CD4-positive, alpha-beta memory T cell (primary cell): ENCODE data around the gene FAM163B. TPM values are rescaled to one million over a fixed set of nuclear protein-coding genes. Genes with fewer than 3 reads are reported as not detected.
A peak's percentile ranks its signal among the peaks of the same experiment; 100 is the strongest.

Experiments used
- CTCF ChIA-PET: fragments of 350-600 bp; sonication (Branson Sonifier 250); formaldehyde crosslinking; loops from one replicate; lab custom pipeline; 2021; ENCODE audit warnings: inconsistent platforms; ENCODE audit not compliant: partially characterized antibody; lab: Charles Lee
- POLR2A ChIA-PET: fragments of 350-600 bp; sonication (Branson Sonifier 250); formaldehyde crosslinking; loops from one replicate; lab custom pipeline; 2021; ENCODE audit not compliant: partially characterized antibody; lab: Charles Lee
- DNase-seq, 5 donors: peaks; one replicate each; pipeline versions ENCODE4 v3.0.0 to v3.0.0-alpha.2; 2020 to 2022; ENCODE audit warnings: mixed read lengths in 1 of 5
- H3K27ac ChIP-seq: one replicate; pipeline ENCODE4 v1.7.0; 2013; ENCODE audit warnings: low read depth, low read length
- H3K27me3 ChIP-seq: 2 replicates; pipeline ENCODE4 v1.7.0; 2013; ENCODE audit warnings: mild to moderate bottlenecking, low read length, moderate library complexity; ENCODE audit not compliant: insufficient read depth
- H3K36me3 ChIP-seq: 2 replicates; pipeline ENCODE4 v1.7.0; 2013; ENCODE audit warnings: mild to moderate bottlenecking, low read length, moderate library complexity; ENCODE audit not compliant: insufficient read depth
- H3K4me1 ChIP-seq: 2 replicates; pipeline ENCODE4 v1.7.0; 2013; ENCODE audit warnings: mild to moderate bottlenecking, low read length, moderate library complexity; ENCODE audit not compliant: insufficient read depth
- H3K4me3 ChIP-seq, 2 donors: one replicate each; pipeline ENCODE4 v1.7.0; 2013; ENCODE audit warnings: low read length in 2 of 2, mild to moderate bottlenecking in 1 of 2
- H3K9me3 ChIP-seq, 2 donors: one replicate each; pipeline ENCODE4 v1.7.0; 2013; ENCODE audit warnings: low read length in 2 of 2, control low read depth in 1 of 2; ENCODE audit not compliant: control insufficient read depth in 1 of 2
- H3K27ac Mint-ChIP-seq, 7 donors: one replicate each; pipeline ENCODE4 v1.8.0; 2020 to 2021; ENCODE audit warnings: mixed read lengths in 7 of 7, mild to moderate bottlenecking in 6 of 7, inconsistent platforms in 3 of 7, moderate library complexity in 3 of 7
- H3K27me3 Mint-ChIP-seq, 2 donors: one replicate each; pipeline ENCODE4 v1.8.0; 2020 to 2021; ENCODE audit warnings: mixed read lengths in 2 of 2
- H3K36me3 Mint-ChIP-seq, 2 donors: one replicate each; pipeline ENCODE4 v1.8.0; 2020 to 2021; ENCODE audit warnings: mixed read lengths in 2 of 2, inconsistent platforms in 1 of 2, mild to moderate bottlenecking in 1 of 2
- H3K4me1 Mint-ChIP-seq, 4 donors: one replicate each; pipeline ENCODE4 v1.8.0; 2020 to 2021; ENCODE audit warnings: mixed read lengths in 4 of 4, mild to moderate bottlenecking in 1 of 4
- H3K4me3 Mint-ChIP-seq, 8 donors: one replicate each; pipeline ENCODE4 v1.8.0; 2020 to 2021; ENCODE audit warnings: mixed read lengths in 8 of 8, mild to moderate bottlenecking in 7 of 8, moderate library complexity in 6 of 8, inconsistent platforms in 3 of 8
- H3K9me3 Mint-ChIP-seq, 8 donors: one replicate each; pipeline ENCODE4 v1.8.0; 2020 to 2021; ENCODE audit warnings: mixed read lengths in 8 of 8, mild to moderate bottlenecking in 5 of 8, inconsistent platforms in 3 of 8, moderate library complexity in 1 of 8
- intact Hi-C: fragments of 100-400 bp; cut with micrococcal nuclease; formaldehyde crosslinking; loops from one replicate; pipeline ENCODE4 v1.15.1; 2023
- polyA plus RNA-seq, 2 donors: library from polyadenylated mRNA; unstranded; fragments of 300-500 nt; fragmentation: Illumina TruSeq; gene quantifications; one replicate each; pipeline ENCODE4 v1.2.3, GENCODE V29; 2021
- total RNA-seq, 2 experiments: library from RNA; stranded (reverse); gene quantifications; one replicate each; pipeline ENCODE4 v1.2.3, GENCODE V29; 2021

FAM163B gene
- total and polyA plus RNA-seq, 4 experiments from 2014 or later, result not detected

GRCh38 chr9:133539991-133540697, 69.0 kb downstream of the FAM163B start:
- no peaks in the 10 kb centered on the region for H3K4me1 ChIP-seq
- no peak overlapping the region for H3K27ac ChIP-seq
- Mint-ChIP-seq H3K4me3 (no peak overlapping the region), H3K27me3 (peaks cover 3 to 10% of the 10 kb centered on the region in 2 donors), H3K4me1 (no peaks in the 10 kb centered on the region), H3K9me3 (no peaks in the 10 kb centered on the region), H3K27ac (peak overlapping the region in 1 of 7 donors; percentile 26), H3K36me3 (no peaks in the 10 kb centered on the region)
- no peaks in the 10 kb centered on the region for H3K27me3 ChIP-seq
- no peaks in the 10 kb centered on the region for H3K9me3 ChIP-seq
- H3K4me3 ChIP-seq, result no peak overlapping the region
- intact Hi-C loops, result no loop called here
- H3K36me3 ChIP-seq, result no peaks in the 10 kb centered on the region
- ChIA-PET CTCF (no interaction called here), POLR2A (no interaction called here)
- no peak for DNase-seq

GRCh38 chr9:133538851-133539833, 70.0 kb downstream of the FAM163B start:
- Histone ChIP-seq H3K27ac (no peak overlapping the region), H3K9me3 (no peaks in the 10 kb centered on the region), H3K36me3 (no peaks in the 10 kb centered on the region), H3K27me3 (no peaks in the 10 kb centered on the region), H3K4me1 (no peaks in the 10 kb centered on the region), H3K4me3 (no peak overlapping the region)
- no peaks in the 10 kb centered on the region for H3K9me3 Mint-ChIP-seq
- no peaks in the 10 kb centered on the region for H3K4me1 Mint-ChIP-seq
- CTCF ChIA-PET, result no interaction called here
- peaks cover 3 to 10% of the 10 kb centered on the region in 2 donors for H3K27me3 Mint-ChIP-seq
- intact Hi-C loops, result no loop called here
- H3K36me3 Mint-ChIP-seq, result no peaks in the 10 kb centered on the region
- H3K4me3 Mint-ChIP-seq, result no peak overlapping the region
- no peak overlapping the region for H3K27ac Mint-ChIP-seq
- DNase-seq, result no peak
- POLR2A ChIA-PET, result no interaction called here

- Mint-ChIP-seq H3K4me3 (no peak overlapping the region), H3K27ac (no peak overlapping the region), H3K4me1 (peaks cover 0 to 3% (median 1%) of the 10 kb centered on the region in 4 donors), H3K27me3 (peaks cover 4 to 15% of the 10 kb centered on the region in 2 donors), H3K36me3 (no peaks in the 10 kb centered on the region), H3K9me3 (no peaks in the 10 kb centered on the region)
- no peak for DNase-seq
- POLR2A ChIA-PET, result no interaction called here
- intact Hi-C loops, result no loop called here
- H3K27me3 ChIP-seq, result no peaks in the 10 kb centered on the region
- H3K9me3 ChIP-seq, result no peaks in the 10 kb centered on the region
- no peaks in the 10 kb centered on the region for H3K36me3 ChIP-seq
- no peak overlapping the region for H3K27ac ChIP-seq
- H3K4me3 ChIP-seq, result no peak overlapping the region
- CTCF ChIA-PET, result no interaction called here
- H3K4me1 ChIP-seq, result peaks cover 6% of the 10 kb centered on the region
Observed at GRCh38 chr9:133538176-133538575, 71.0 kb downstream of the FAM163B start.

- Histone ChIP-seq H3K27me3 (no peaks in the 10 kb centered on the region), H3K27ac (no peak overlapping the region), H3K4me1 (peaks cover 9% of the 10 kb centered on the region), H3K36me3 (no peaks in the 10 kb centered on the region), H3K9me3 (no peaks in the 10 kb centered on the region), H3K4me3 (no peak overlapping the region)
- Mint-ChIP-seq H3K4me3 (no peak overlapping the region), H3K4me1 (peaks cover 0 to 9% (median 5%) of the 10 kb centered on the region in 4 donors), H3K27ac (no peak overlapping the region), H3K9me3 (no peaks in the 10 kb centered on the region), H3K27me3 (peaks cover 8 to 18% of the 10 kb centered on the region in 2 donors), H3K36me3 (no peaks in the 10 kb centered on the region)
- ChIA-PET CTCF (no interaction called here), POLR2A (no interaction called here)
- no peak for DNase-seq
- intact Hi-C loops, result no loop called here
Observed at GRCh38 chr9:133537257-133537656, 71.9 kb downstream of the FAM163B start.

GRCh38 chr9:133536536-133536935, 72.7 kb downstream of the FAM163B start:
- H3K36me3 ChIP-seq, result no peaks in the 10 kb centered on the region
- ChIA-PET CTCF (no interaction called here), POLR2A (no interaction called here)
- Mint-ChIP-seq H3K4me3 (no peak overlapping the region), H3K9me3 (no peaks in the 10 kb centered on the region), H3K36me3 (no peaks in the 10 kb centered on the region), H3K4me1 (peaks cover 0 to 9% (median 5%) of the 10 kb centered on the region in 4 donors), H3K27me3 (peaks cover 8 to 18% of the 10 kb centered on the region in 2 donors), H3K27ac (no peak overlapping the region)
- no peaks in the 10 kb centered on the region for H3K27me3 ChIP-seq
- DNase-seq, result no peak
- H3K4me3 ChIP-seq, result no peak overlapping the region
- intact Hi-C loops, result no loop called here
- H3K27ac ChIP-seq, result no peak overlapping the region
- H3K4me1 ChIP-seq, result peaks cover 9% of the 10 kb centered on the region
- H3K9me3 ChIP-seq, result no peaks in the 10 kb centered on the region

GRCh38 chr9:133536080-133536479, 73.1 kb downstream of the FAM163B start:
- H3K4me3 Mint-ChIP-seq, result no peak overlapping the region
- POLR2A ChIA-PET, result no interaction called here
- CTCF ChIA-PET, result no interaction called here

GRCh38 chr9:133535306-133535877, 73.8 kb downstream of the FAM163B start:
- ChIA-PET CTCF (no interaction called here), POLR2A (no interaction called here)
- Mint-ChIP-seq H3K9me3 (no peaks in the 10 kb centered on the region), H3K36me3 (no peaks in the 10 kb centered on the region), H3K4me3 (peak overlapping the region in 2 of 8 donors; percentile 14 to 52), H3K27me3 (peaks cover 7 to 18% of the 10 kb centered on the region in 2 donors), H3K27ac (no peak overlapping the region), H3K4me1 (peaks cover 0 to 9% (median 5%) of the 10 kb centered on the region in 4 donors)
- no peaks in the 10 kb centered on the region for H3K27me3 ChIP-seq
- H3K27ac ChIP-seq, result no peak overlapping the region
- no peaks in the 10 kb centered on the region for H3K9me3 ChIP-seq
- intact Hi-C loops, result no loop called here
- no peak overlapping the region for H3K4me3 ChIP-seq
- no peaks in the 10 kb centered on the region for H3K36me3 ChIP-seq
- no peak for DNase-seq
- peaks cover 9% of the 10 kb centered on the region for H3K4me1 ChIP-seq

More at GRCh38 chr9:133536080-133536479, 73.1 kb downstream of the FAM163B start:
- Histone ChIP-seq H3K9me3 (no peaks in the 10 kb centered on the region), H3K4me3 (no peak overlapping the region), H3K27ac (no peak overlapping the region), H3K27me3 (no peaks in the 10 kb centered on the region), H3K4me1 (peaks cover 9% of the 10 kb centered on the region), H3K36me3 (no peaks in the 10 kb centered on the region)
- H3K27ac Mint-ChIP-seq, result no peak overlapping the region
- H3K36me3 Mint-ChIP-seq, result no peaks in the 10 kb centered on the region
- H3K27me3 Mint-ChIP-seq, result peaks cover 8 to 18% of the 10 kb centered on the region in 2 donors
- H3K9me3 Mint-ChIP-seq, result no peaks in the 10 kb centered on the region
- peaks cover 0 to 9% (median 5%) of the 10 kb centered on the region in 4 donors for H3K4me1 Mint-ChIP-seq
- no peak for DNase-seq
- intact Hi-C loops, result no loop called here
